Measurements from ENCODE around the gene ARHGAP22.

Gene ARHGAP22

GRCh38 chr10:48468866-48469511 is 135.9 kb downstream of the ARHGAP22 start:
- Histone ChIP-seq H3K27ac (ENCODE audit: low read depth, low read length) (no peak overlapping the region), H3K9ac (ENCODE audit: low read length in 5 of 5) (no peak overlapping the region), H3K4me1 (ENCODE audit: control insufficient read depth in 5 of 5, insufficient read depth in 5 of 5, low read length in 5 of 5) (peaks cover 0 to 21% (median 17%) of the 10 kb centered on the region in 5 donors), H3K36me3 (ENCODE audit: control insufficient read depth in 5 of 5, insufficient read depth in 5 of 5, low read length in 5 of 5) (peaks cover 0 to 2% (median 0%) of the 10 kb centered on the region in 5 donors), H3K4me3 (ENCODE audit: low read depth in 1 of 5, low read length in 5 of 5) (no peak overlapping the region), H3K9me3 (ENCODE audit: control insufficient read depth in 5 of 5, low read length in 5 of 5) (peaks cover 0 to 5% (median 0%) of the 10 kb centered on the region in 5 donors), H3K27me3 (ENCODE audit: control insufficient read depth in 5 of 5, insufficient read depth in 4 of 5, low read length in 5 of 5) (peaks cover 0 to 11% (median 5%) of the 10 kb centered on the region in 5 donors)

GRCh38 chr10:48468130-48468790 is 136.6 kb downstream of the ARHGAP22 start:
- Histone ChIP-seq H3K27ac (ENCODE audit: low read depth, low read length) (no peak overlapping the region), H3K36me3 (ENCODE audit: control insufficient read depth in 5 of 5, insufficient read depth in 5 of 5, low read length in 5 of 5) (peaks cover 0 to 2% (median 0%) of the 10 kb centered on the region in 5 donors), H3K9me3 (ENCODE audit: control insufficient read depth in 5 of 5, low read length in 5 of 5) (peaks cover 0 to 3% (median 0%) of the 10 kb centered on the region in 5 donors), H3K4me3 (ENCODE audit: low read depth in 1 of 5, low read length in 5 of 5) (no peak overlapping the region), H3K4me1 (ENCODE audit: control insufficient read depth in 5 of 5, insufficient read depth in 5 of 5, low read length in 5 of 5) (peaks cover 0 to 21% (median 17%) of the 10 kb centered on the region in 5 donors), H3K27me3 (ENCODE audit: control insufficient read depth in 5 of 5, insufficient read depth in 4 of 5, low read length in 5 of 5) (peaks cover 0 to 11% (median 5%) of the 10 kb centered on the region in 5 donors), H3K9ac (ENCODE audit: low read length in 5 of 5) (no peak overlapping the region)

GRCh38 chr10:48467669-48468068 is 137.2 kb downstream of the ARHGAP22 start:
- Histone ChIP-seq H3K4me3 (ENCODE audit: low read depth in 1 of 5, low read length in 5 of 5) (no peak overlapping the region), H3K27ac (ENCODE audit: low read depth, low read length) (no peak overlapping the region), H3K9ac (ENCODE audit: low read length in 5 of 5) (no peak overlapping the region), H3K36me3 (ENCODE audit: control insufficient read depth in 5 of 5, insufficient read depth in 5 of 5, low read length in 5 of 5) (peaks cover 0 to 2% (median 0%) of the 10 kb centered on the region in 5 donors), H3K4me1 (ENCODE audit: control insufficient read depth in 5 of 5, insufficient read depth in 5 of 5, low read length in 5 of 5) (peaks cover 0 to 21% (median 17%) of the 10 kb centered on the region in 5 donors), H3K9me3 (ENCODE audit: control insufficient read depth in 5 of 5, low read length in 5 of 5) (no peaks in the 10 kb centered on the region), H3K27me3 (ENCODE audit: control insufficient read depth in 5 of 5, insufficient read depth in 4 of 5, low read length in 5 of 5) (peaks cover 0 to 11% (median 5%) of the 10 kb centered on the region in 5 donors)

- H3K4me1 ChIP-seq (ENCODE audit: control insufficient read depth in 5 of 5, insufficient read depth in 5 of 5, low read length in 5 of 5): peaks cover 0 to 21% (median 17%) of the 10 kb centered on the region in 5 donors
- H3K36me3 ChIP-seq (ENCODE audit: control insufficient read depth in 5 of 5, insufficient read depth in 5 of 5, low read length in 5 of 5): peaks cover 0 to 2% (median 0%) of the 10 kb centered on the region in 5 donors
- H3K27me3 ChIP-seq (ENCODE audit: control insufficient read depth in 5 of 5, insufficient read depth in 4 of 5, low read length in 5 of 5): peaks cover 0 to 11% (median 5%) of the 10 kb centered on the region in 5 donors
- no peak overlapping the region for H3K27ac ChIP-seq (ENCODE audit: low read depth, low read length)
- no peaks in the 10 kb centered on the region for H3K9me3 ChIP-seq (ENCODE audit: control insufficient read depth in 5 of 5, low read length in 5 of 5)
- no peak overlapping the region for H3K9ac ChIP-seq (ENCODE audit: low read length in 5 of 5)
- H3K4me3 ChIP-seq (ENCODE audit: low read depth in 1 of 5, low read length in 5 of 5): peak overlapping the region in 1 of 5 donors; percentile 17
Observed at GRCh38 chr10:48466611-48467240, 138.1 kb downstream of the ARHGAP22 start.

- Histone ChIP-seq H3K4me1 (ENCODE audit: control insufficient read depth in 5 of 5, insufficient read depth in 5 of 5, low read length in 5 of 5) (peaks cover 0 to 21% (median 17%) of the 10 kb centered on the region in 5 donors), H3K36me3 (ENCODE audit: control insufficient read depth in 5 of 5, insufficient read depth in 5 of 5, low read length in 5 of 5) (peaks cover 0 to 2% (median 0%) of the 10 kb centered on the region in 5 donors), H3K27me3 (ENCODE audit: control insufficient read depth in 5 of 5, insufficient read depth in 4 of 5, low read length in 5 of 5) (peaks cover 0 to 11% (median 5%) of the 10 kb centered on the region in 5 donors), H3K9me3 (ENCODE audit: control insufficient read depth in 5 of 5, low read length in 5 of 5) (peaks cover 0 to 3% (median 0%) of the 10 kb centered on the region in 5 donors), H3K27ac (ENCODE audit: low read depth, low read length) (no peak overlapping the region), H3K9ac (ENCODE audit: low read length in 5 of 5) (no peak overlapping the region), H3K4me3 (ENCODE audit: low read depth in 1 of 5, low read length in 5 of 5) (peak overlapping the region in 2 of 5 donors; percentile 19 to 40)
Observed at GRCh38 chr10:48465860-48466521, 138.9 kb downstream of the ARHGAP22 start.

GRCh38 chr10:48464871-48465736 is 139.8 kb downstream of the ARHGAP22 start:
- Histone ChIP-seq H3K9ac (ENCODE audit: low read length in 5 of 5) (no peak overlapping the region), H3K27me3 (ENCODE audit: control insufficient read depth in 5 of 5, insufficient read depth in 4 of 5, low read length in 5 of 5) (peaks cover 0 to 6% (median 5%) of the 10 kb centered on the region in 5 donors), H3K4me1 (ENCODE audit: control insufficient read depth in 5 of 5, insufficient read depth in 5 of 5, low read length in 5 of 5) (peaks cover 0 to 21% (median 17%) of the 10 kb centered on the region in 5 donors), H3K9me3 (ENCODE audit: control insufficient read depth in 5 of 5, low read length in 5 of 5) (peaks cover 0 to 3% (median 0%) of the 10 kb centered on the region in 5 donors), H3K4me3 (ENCODE audit: low read depth in 1 of 5, low read length in 5 of 5) (peak overlapping the region in 1 of 5 donors; percentile 19), H3K27ac (ENCODE audit: low read depth, low read length) (no peak overlapping the region), H3K36me3 (ENCODE audit: control insufficient read depth in 5 of 5, insufficient read depth in 5 of 5, low read length in 5 of 5) (peaks cover 0 to 2% (median 0%) of the 10 kb centered on the region in 5 donors)

- peaks cover 0 to 3% (median 0%) of the 10 kb centered on the region in 5 donors for H3K9me3 ChIP-seq (ENCODE audit: control insufficient read depth in 5 of 5, low read length in 5 of 5)
- H3K36me3 ChIP-seq (ENCODE audit: control insufficient read depth in 5 of 5, insufficient read depth in 5 of 5, low read length in 5 of 5): no peaks in the 10 kb centered on the region
- no peak overlapping the region for H3K27ac ChIP-seq (ENCODE audit: low read depth, low read length)
- peaks cover 0 to 21% (median 17%) of the 10 kb centered on the region in 5 donors for H3K4me1 ChIP-seq (ENCODE audit: control insufficient read depth in 5 of 5, insufficient read depth in 5 of 5, low read length in 5 of 5)
- no peak overlapping the region for H3K9ac ChIP-seq (ENCODE audit: low read length in 5 of 5)
- no peak overlapping the region for H3K4me3 ChIP-seq (ENCODE audit: low read depth in 1 of 5, low read length in 5 of 5)
- peaks cover 0 to 6% (median 5%) of the 10 kb centered on the region in 5 donors for H3K27me3 ChIP-seq (ENCODE audit: control insufficient read depth in 5 of 5, insufficient read depth in 4 of 5, low read length in 5 of 5)
Observed at GRCh38 chr10:48464121-48464870, 140.6 kb downstream of the ARHGAP22 start.

GRCh38 chr10:48463318-48464003 is 141.4 kb downstream of the ARHGAP22 start:
- Histone ChIP-seq H3K9me3 (ENCODE audit: control insufficient read depth in 5 of 5, low read length in 5 of 5) (peaks cover 0 to 3% (median 0%) of the 10 kb centered on the region in 5 donors), H3K36me3 (ENCODE audit: control insufficient read depth in 5 of 5, insufficient read depth in 5 of 5, low read length in 5 of 5) (no peaks in the 10 kb centered on the region)

More at GRCh38 chr10:48463318-48464003, 141.4 kb downstream of the ARHGAP22 start:
- no peak overlapping the region for H3K9ac ChIP-seq (ENCODE audit: low read length in 5 of 5)
- no peak overlapping the region for H3K27ac ChIP-seq (ENCODE audit: low read depth, low read length)
- H3K4me3 ChIP-seq (ENCODE audit: low read depth in 1 of 5, low read length in 5 of 5): no peak overlapping the region
- peaks cover 0 to 6% (median 5%) of the 10 kb centered on the region in 5 donors for H3K27me3 ChIP-seq (ENCODE audit: control insufficient read depth in 5 of 5, insufficient read depth in 4 of 5, low read length in 5 of 5)
- peaks cover 0 to 21% (median 17%) of the 10 kb centered on the region in 5 donors for H3K4me1 ChIP-seq (ENCODE audit: control insufficient read depth in 5 of 5, insufficient read depth in 5 of 5, low read length in 5 of 5)
